ENCODE data around the gene EPHB1.

Gene EPHB1

GRCh38 chr3:134887536-134887935 lies 92.5 kb downstream of the EPHB1 start:
- Histone ChIP-seq H3K4me1 (ENCODE audit: insufficient read depth, poor library complexity, severe bottlenecking) (no peaks in the 10 kb centered on the region), H3K9me3 (ENCODE audit: severe bottlenecking) (no peaks in the 10 kb centered on the region), H3K4me3 (ENCODE audit: severe bottlenecking) (no peak overlapping the region), H3K36me3 (ENCODE audit: low read depth) (no peaks in the 10 kb centered on the region), H3K27me3 (ENCODE audit: insufficient read depth, poor library complexity, severe bottlenecking) (peaks cover 4% of the 10 kb centered on the region), H3K27ac (ENCODE audit: poor library complexity, severe bottlenecking) (no peak overlapping the region)
- no peak for ATAC-seq (ENCODE audit: low read depth)
- no peak for TF ChIP-seq CTCF (IDR thresholded peaks at IDR 0.05; ENCODE audit: poor library complexity, severe bottlenecking)
- no peak for DNase-seq (ENCODE audit: low spot score)

- Histone ChIP-seq H3K36me3 (ENCODE audit: low read depth) (no peaks in the 10 kb centered on the region), H3K4me3 (ENCODE audit: severe bottlenecking) (no peak overlapping the region), H3K27me3 (ENCODE audit: insufficient read depth, poor library complexity, severe bottlenecking) (peaks cover 9% of the 10 kb centered on the region), H3K9me3 (ENCODE audit: severe bottlenecking) (no peaks in the 10 kb centered on the region), H3K4me1 (ENCODE audit: insufficient read depth, poor library complexity, severe bottlenecking) (no peaks in the 10 kb centered on the region), H3K27ac (ENCODE audit: poor library complexity, severe bottlenecking) (no peak overlapping the region)
- ATAC-seq (ENCODE audit: low read depth) (no peak), DNase-seq (ENCODE audit: low spot score) (no peak)
- no peak for TF ChIP-seq CTCF (IDR thresholded peaks at IDR 0.05; ENCODE audit: poor library complexity, severe bottlenecking)
Observed at GRCh38 chr3:134892326-134892725, 97.3 kb downstream of the EPHB1 start.

GRCh38 chr3:134892761-134893160 lies 97.7 kb downstream of the EPHB1 start:
- H3K4me3 ChIP-seq (ENCODE audit: severe bottlenecking) = no peak overlapping the region
- peaks cover 9% of the 10 kb centered on the region for H3K27me3 ChIP-seq (ENCODE audit: insufficient read depth, poor library complexity, severe bottlenecking)
- no peaks in the 10 kb centered on the region for H3K4me1 ChIP-seq (ENCODE audit: insufficient read depth, poor library complexity, severe bottlenecking)
- H3K9me3 ChIP-seq (ENCODE audit: severe bottlenecking) = no peaks in the 10 kb centered on the region
- no peak for ATAC-seq (ENCODE audit: low read depth)
- no peak for TF ChIP-seq CTCF (IDR thresholded peaks at IDR 0.05; ENCODE audit: poor library complexity, severe bottlenecking)
- DNase-seq (ENCODE audit: low spot score) = no peak
- no peaks in the 10 kb centered on the region for H3K36me3 ChIP-seq (ENCODE audit: low read depth)
- H3K27ac ChIP-seq (ENCODE audit: poor library complexity, severe bottlenecking) = no peak overlapping the region

- DNase-seq (ENCODE audit: low spot score) (no peak), ATAC-seq (ENCODE audit: low read depth) (no peak)
- Histone ChIP-seq H3K27me3 (ENCODE audit: insufficient read depth, poor library complexity, severe bottlenecking) (peaks cover 9% of the 10 kb centered on the region), H3K4me1 (ENCODE audit: insufficient read depth, poor library complexity, severe bottlenecking) (no peaks in the 10 kb centered on the region), H3K4me3 (ENCODE audit: severe bottlenecking) (no peak overlapping the region), H3K9me3 (ENCODE audit: severe bottlenecking) (no peaks in the 10 kb centered on the region), H3K36me3 (ENCODE audit: low read depth) (no peaks in the 10 kb centered on the region), H3K27ac (ENCODE audit: poor library complexity, severe bottlenecking) (no peak overlapping the region)
- no peak for TF ChIP-seq CTCF (IDR thresholded peaks at IDR 0.05; ENCODE audit: poor library complexity, severe bottlenecking)
Observed at GRCh38 chr3:134894533-134894932, 99.5 kb downstream of the EPHB1 start.

GRCh38 chr3:134895181-134895580 lies 100.1 kb downstream of the EPHB1 start:
- DNase-seq (ENCODE audit: low spot score) = no peak
- peaks cover 9% of the 10 kb centered on the region for H3K27me3 ChIP-seq (ENCODE audit: insufficient read depth, poor library complexity, severe bottlenecking)
- no peak for ATAC-seq (ENCODE audit: low read depth)
- no peaks in the 10 kb centered on the region for H3K4me1 ChIP-seq (ENCODE audit: insufficient read depth, poor library complexity, severe bottlenecking)
- TF ChIP-seq CTCF (IDR thresholded peaks at IDR 0.05; ENCODE audit: poor library complexity, severe bottlenecking) = no peak
- H3K9me3 ChIP-seq (ENCODE audit: severe bottlenecking) = no peaks in the 10 kb centered on the region
- no peaks in the 10 kb centered on the region for H3K36me3 ChIP-seq (ENCODE audit: low read depth)
- no peak overlapping the region for H3K27ac ChIP-seq (ENCODE audit: poor library complexity, severe bottlenecking)
- H3K4me3 ChIP-seq (ENCODE audit: severe bottlenecking) = no peak overlapping the region
